Measurements from ENCODE around the gene POU3F2.
A peak's percentile ranks its signal among the peaks of the same experiment; 100 is the strongest.

Gene POU3F2

GRCh38 chr6:98834060-98835031, at the start of gene POU3F2:
Gene POU3F2 (plus strand): TSS chr6:98834574. CDS start chr6:98834874, 300 bp downstream.
- DNase-seq: peak; percentile 97

- peak; percentile 87 for DNase-seq
Observed at GRCh38 chr6:98787435-98787834, 46.9 kb upstream of the POU3F2 start.

GRCh38 chr6:98787961-98788360, 46.4 kb upstream of the POU3F2 start:
- DNase-seq: peak; percentile 87

GRCh38 chr6:98794307-98794842, 40.0 kb upstream of the POU3F2 start:
- no peak for DNase-seq

GRCh38 chr6:98797217-98797994, 37.0 kb upstream of the POU3F2 start:
- DNase-seq: no peak

- DNase-seq: no peak
Observed at GRCh38 chr6:98800866-98801265, 33.5 kb upstream of the POU3F2 start.

GRCh38 chr6:98808541-98809210, 25.7 kb upstream of the POU3F2 start:
- DNase-seq: no peak

- no peak for DNase-seq
Observed at GRCh38 chr6:98812220-98812619, 22.2 kb upstream of the POU3F2 start.

- no peak for DNase-seq
Observed at GRCh38 chr6:98816799-98817198, 17.6 kb upstream of the POU3F2 start.

- no peak for DNase-seq
Observed at GRCh38 chr6:98821756-98822405, 12.5 kb upstream of the POU3F2 start.

- no peak for DNase-seq
Observed at GRCh38 chr6:98823428-98824161, 10.8 kb upstream of the POU3F2 start.

- peak; percentile 25 for DNase-seq
Observed at GRCh38 chr6:98824162-98824901, 10.0 kb upstream of the POU3F2 start.

- DNase-seq: no peak
Observed at GRCh38 chr6:98824902-98825599, 9.3 kb upstream of the POU3F2 start.

GRCh38 chr6:98825600-98826230, 8.7 kb upstream of the POU3F2 start:
- no peak for DNase-seq

- DNase-seq: no peak
Observed at GRCh38 chr6:98827295-98828159, 6.8 kb upstream of the POU3F2 start.

GRCh38 chr6:98828211-98828788, 6.1 kb upstream of the POU3F2 start:
- no peak for DNase-seq

- peak; percentile 83 for DNase-seq
Observed at GRCh38 chr6:98828941-98829411, 5.4 kb upstream of the POU3F2 start.

- DNase-seq: no peak
Observed at GRCh38 chr6:98830146-98830545, 4.2 kb upstream of the POU3F2 start.

All from NCI-H748 treated with DMSO at 0.1 percent for 48 hours (cell line).